NCI-H2107 treated with DMSO at 0.1 percent for 48 hours (cell line): ENCODE data around the gene RNF130.
A peak's percentile ranks its signal among the peaks of the same experiment; 100 is the strongest.

Source experiments
- DNase-seq: peaks from one replicate; lab custom pipeline; 2025; ENCODE audit not compliant: unreplicated experiment; lab: John Stamatoyannopoulos, UW

The RNF130 gene, protein sequence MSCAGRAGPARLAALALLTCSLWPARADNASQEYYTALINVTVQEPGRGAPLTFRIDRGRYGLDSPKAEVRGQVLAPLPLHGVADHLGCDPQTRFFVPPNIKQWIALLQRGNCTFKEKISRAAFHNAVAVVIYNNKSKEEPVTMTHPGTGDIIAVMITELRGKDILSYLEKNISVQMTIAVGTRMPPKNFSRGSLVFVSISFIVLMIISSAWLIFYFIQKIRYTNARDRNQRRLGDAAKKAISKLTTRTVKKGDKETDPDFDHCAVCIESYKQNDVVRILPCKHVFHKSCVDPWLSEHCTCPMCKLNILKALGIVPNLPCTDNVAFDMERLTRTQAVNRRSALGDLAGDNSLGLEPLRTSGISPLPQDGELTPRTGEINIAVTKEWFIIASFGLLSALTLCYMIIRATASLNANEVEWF

GRCh38 chr5:180071531-180072255 is at the start of gene RNF130:
Gene RNF130, minus strand, starts transcription at chr5:180071759. Its CDS starts 57 bp downstream, at chr5:180071702.
- DNase-seq = peak; percentile 29

GRCh38 chr5:180120237-180121101 is 48.9 kb upstream of the RNF130 start:
- no peak for DNase-seq

- no peak for DNase-seq
Observed at GRCh38 chr5:180119903-180120236, 48.3 kb upstream of the RNF130 start.

DNA sequence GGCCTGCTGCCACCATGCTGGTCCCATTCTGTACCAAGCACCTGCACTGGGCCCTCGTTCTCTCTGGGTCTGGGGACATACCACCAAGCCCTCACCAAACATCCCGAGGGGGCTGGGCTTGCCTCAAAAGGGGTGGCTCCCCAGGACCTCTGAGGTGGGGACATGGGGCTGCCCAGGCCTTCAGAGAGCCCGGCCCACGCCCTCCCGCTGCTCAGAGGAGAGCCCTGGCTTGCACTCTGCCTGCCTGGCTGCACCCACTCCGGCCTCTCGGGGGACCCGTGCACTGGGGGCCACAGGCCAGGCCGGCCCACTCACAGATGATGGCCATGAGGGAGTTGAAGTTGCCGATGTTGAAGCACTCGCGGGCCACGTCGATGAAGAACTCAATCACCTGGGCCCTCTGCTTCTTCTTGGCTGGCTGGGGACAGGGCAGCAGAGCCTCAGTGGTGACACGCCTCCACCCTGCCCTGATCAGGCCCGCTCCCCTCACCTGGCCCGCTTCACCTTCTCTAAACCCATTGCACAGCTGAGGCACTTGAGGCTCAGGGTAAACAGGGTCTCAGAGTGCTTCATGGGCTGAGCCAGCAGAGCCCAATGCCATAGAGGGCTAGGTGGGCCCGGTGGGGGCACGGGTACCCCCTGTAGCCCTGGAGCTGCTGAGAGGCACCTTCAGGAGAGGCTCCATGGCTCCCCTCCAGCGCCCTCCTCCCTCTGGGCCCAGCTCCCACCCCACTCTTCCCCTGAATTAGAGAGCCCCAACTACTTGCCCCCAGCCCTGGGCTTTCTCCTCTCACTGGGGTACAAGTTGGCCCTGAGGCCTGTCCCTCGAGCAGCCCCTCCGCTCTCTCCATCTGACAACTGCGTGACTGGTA is 47.7 kb upstream of the RNF130 start:
- DNase-seq = no peak

- DNase-seq = no peak
Observed at GRCh38 chr5:180118391-180118791, 46.8 kb upstream of the RNF130 start.

GRCh38 chr5:180117000-180117725 is 45.6 kb upstream of the RNF130 start:
- DNase-seq = no peak

DNA sequence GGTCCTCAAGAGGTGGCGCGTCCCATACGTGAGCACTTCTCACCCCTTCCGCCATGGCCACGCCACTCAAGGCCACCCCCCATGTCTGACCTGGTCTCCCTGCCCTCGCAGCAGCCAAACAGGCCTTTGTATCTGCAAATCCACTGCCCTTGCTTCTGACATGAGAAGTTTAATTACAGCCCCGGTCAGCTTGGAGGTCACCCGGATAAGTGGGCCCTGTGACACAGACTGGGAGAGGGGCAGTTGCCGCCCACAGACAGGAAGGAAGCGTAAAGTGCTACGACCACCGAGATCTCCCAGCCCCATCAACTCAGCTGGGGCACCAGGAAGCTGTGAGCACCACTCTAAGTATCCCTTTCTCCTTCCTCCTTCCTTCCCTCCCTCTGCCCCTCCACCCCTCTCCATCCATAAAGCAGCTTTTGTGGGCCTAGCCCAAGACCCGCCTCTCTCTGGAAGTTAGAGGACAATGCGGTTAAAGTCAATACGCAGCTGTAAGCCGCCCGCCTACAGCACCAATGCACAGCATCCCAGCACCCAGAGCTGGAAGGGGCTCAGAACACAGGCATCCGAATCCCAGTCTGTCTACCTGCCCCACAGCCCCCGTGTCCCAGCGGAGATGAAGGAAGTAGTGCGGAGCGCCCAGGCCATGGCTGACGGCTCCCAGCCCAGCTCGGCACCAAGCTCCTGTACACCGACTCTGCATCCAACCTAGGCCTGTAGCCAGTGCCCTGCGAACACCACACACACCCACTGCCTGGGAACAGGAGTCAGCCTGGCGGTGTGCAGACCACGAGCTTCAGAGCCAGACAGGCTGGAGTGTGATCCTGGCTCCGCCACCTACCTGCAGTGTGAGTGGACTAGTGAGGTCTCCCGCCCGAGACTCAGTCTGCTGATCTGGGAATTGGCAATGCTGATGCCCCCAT is 44.8 kb upstream of the RNF130 start:
- no peak for DNase-seq

DNA sequence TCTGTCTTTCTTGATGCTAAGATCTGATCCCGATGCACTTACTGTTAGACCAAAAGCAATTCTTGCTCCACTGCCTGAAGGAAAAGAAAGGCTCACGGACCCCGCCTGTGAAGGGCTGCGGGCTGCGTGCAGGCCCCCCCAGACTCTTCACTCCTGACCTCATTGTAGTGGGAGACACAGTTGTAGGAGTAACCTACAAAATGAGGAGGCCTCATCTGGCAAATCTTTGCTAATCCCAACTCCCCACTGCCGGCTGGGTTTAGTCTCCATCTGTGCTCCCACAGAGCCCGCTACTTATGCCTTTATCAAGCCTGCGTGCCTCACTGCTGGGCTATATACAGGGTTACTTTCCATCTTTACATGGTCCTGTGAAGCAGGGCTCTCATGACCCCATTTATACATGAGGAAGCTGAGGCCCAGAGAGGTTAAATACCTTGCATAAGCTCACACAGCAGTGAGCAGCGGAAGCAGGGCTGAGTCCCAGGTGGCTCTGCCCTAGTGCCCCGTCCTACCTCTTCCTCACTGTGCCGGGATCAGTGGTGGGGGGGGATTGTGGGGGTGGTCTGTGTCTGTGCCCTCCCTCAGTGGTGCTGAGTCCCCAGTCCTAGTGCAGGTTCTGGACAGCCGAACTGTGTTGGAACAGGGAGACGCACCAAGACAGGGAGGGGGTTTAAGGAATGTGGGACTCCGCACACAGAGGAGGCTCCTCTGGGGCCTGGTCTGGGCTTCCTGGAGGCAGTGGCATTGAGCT is 43.9 kb upstream of the RNF130 start:
- no peak for DNase-seq

DNA sequence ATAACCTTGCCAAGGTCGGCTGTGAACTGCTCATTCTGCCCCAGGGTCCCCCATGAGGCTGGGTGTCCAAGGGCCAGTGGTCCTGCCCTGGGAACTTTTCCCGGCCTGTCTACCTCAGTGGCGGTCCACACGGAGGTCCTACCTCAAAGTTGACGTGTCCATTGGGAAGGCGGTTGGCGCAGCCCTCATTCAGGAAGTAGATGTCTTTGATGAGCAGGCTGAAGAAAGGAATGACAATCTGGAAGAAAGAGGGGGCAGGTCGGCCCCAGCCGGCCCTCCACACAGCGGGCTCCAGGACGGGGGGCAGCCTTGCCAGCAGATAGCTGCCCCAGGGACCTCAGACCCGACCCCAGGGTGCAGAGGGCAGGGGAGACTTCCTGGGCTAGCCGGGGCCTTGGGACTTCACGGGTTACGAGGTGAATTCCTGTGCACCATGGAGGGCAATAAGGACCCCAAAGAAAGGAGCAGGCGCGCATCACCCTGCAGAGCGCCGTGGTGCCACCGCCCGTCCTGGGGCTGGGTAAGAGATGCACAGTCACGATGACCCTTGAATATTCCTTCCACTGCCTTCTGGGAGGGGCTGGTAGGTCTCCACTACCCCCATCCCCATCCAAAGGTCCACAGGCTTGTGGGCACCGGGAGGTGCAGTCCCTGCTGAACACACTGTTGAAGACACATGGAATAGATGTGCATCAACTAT is 42.9 kb upstream of the RNF130 start:
- DNase-seq = no peak

DNA sequence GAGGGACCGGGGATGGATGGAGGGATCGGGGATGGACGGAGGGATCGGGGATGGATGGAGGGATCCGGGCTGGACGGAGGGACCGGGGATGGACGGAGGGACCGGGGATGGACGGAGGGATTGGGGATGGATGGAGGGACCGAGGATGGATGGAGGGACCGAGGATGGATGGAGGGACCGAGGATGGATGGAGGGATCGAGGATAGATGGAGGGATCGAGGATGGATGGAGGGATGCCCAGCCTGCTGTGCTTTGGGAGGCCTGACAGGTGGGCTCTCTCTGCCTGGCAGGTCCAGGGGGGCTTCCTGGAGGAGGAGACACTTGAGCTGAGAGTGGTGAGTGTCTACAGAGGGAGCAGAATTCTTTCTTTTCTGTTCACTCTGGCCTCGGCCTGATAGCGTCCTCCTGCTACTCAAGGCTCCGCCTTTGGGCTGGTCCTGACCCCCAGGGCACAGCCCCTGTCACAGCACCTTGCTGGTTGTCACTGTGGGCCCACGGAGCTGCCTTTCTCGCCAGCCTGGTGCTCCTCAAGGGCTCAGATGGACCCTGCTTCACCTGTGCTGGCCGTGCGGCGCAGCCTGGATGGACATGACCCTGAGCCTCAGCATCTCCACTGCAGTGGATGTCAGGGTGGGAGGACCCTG is 42.2 kb upstream of the RNF130 start:
- DNase-seq = no peak

- no peak for DNase-seq
Observed at GRCh38 chr5:180112181-180112861, 40.8 kb upstream of the RNF130 start.

DNA sequence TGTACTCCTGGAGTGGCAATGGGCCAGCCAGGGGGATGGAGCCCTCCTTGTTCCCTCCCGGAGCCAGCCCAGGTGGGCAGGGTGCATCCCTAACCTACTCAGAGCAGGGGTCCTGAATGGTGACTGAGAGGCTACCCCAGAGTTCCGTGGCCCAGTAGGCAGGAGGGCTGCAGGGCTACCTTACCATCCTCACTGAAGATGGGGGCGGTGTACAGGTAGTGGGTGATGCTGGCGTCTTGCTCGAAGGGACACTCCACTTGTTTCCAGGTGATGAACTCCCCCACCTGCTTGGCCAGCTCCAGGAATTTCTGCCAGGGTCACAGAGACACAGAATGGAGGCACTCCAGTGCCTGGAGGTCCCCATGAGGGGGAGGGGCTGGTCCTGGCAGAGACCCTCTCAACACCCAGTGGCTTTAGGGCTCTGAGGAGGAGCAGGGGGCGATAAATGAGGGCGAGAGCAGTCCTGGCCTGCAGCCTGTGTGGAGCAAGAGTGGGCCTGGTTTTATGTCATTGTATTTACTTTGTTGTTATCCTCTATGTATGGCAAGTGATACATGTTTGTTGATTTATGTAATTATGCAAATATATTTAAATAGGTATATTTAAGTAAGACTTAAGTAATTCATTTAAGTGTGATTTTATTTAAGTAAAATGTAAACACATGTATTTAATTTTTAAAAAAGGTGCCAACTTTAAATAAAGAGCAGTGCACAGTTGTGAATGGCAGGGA is 39.9 kb upstream of the RNF130 start:
- DNase-seq = no peak

DNA sequence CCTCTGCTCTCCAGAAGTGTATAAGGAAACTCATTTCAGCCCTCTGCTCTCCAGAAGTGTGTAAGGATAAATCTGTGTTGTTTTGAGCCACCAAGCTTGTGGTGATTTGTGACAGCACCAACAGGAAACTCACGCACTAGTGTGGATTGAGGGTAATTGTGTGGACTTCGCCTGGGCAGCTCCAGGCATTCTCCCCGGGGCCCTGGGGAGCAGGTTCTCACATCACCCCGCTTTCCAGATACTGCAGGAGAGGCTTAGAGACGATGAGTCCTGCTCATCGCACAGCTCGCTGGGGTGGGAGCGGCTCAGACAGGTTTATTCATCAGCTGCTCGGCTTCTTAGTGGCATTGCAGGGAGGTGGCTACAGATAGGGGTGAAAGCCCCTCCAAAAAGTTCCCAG is 38.4 kb upstream of the RNF130 start:
- no peak for DNase-seq

GRCh38 chr5:180107005-180107404 is 35.4 kb upstream of the RNF130 start:
- no peak for DNase-seq

DNA sequence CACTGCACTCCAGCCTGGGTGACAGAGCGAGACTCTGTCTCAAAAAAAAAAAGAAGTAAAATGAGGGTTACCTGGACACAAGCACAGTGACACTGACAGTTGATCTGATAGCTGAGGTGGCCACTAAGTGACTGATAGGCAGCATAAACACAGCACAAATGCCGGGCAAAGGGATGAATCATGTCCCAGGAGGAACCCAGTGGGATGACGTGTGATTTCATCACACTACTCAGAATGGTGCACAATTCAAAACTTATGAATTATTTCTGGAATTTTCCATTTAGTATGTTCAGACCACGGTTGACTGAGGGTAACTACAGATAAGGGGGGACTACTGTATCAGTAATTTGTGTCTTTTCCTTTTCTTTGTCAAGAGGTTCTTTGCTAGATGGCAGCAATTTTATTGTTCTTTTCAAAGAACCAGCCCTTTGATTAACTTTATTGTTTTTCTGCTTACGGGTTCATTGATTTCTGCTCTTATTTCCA is 34.3 kb upstream of the RNF130 start:
- DNase-seq = no peak

DNA sequence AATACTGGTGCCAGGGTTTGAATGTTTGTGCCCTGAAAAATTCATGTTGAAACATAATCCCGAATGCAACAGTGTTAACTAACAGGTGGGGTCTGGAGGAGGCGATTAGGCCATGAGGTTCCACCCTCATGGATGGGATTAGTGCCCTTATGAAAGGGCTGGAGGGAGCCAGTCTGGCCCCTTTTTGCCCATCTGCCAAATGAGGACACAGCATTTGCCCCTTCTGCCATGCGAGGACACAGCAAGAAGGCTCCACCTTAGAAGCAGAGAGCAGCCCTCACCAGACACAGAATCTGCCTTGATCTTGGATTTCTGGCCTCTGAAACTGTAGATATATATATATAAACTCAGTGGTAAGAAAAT is 32.6 kb upstream of the RNF130 start:
- DNase-seq = no peak
